ENCODE data around the gene ADAM11. TPM values are rescaled to one million over a fixed set of nuclear protein-coding genes. Genes with fewer than 3 reads are reported as not detected.
A peak's percentile ranks its signal among the peaks of the same experiment; 100 is the strongest.

ADAM11 gene
- total and polyA plus RNA-seq, 2 of the 13 experiments (the other 11 are each of a cell fraction or from before 2014, with no cell fraction given) = 0.38 to 0.91 TPM

DNA sequence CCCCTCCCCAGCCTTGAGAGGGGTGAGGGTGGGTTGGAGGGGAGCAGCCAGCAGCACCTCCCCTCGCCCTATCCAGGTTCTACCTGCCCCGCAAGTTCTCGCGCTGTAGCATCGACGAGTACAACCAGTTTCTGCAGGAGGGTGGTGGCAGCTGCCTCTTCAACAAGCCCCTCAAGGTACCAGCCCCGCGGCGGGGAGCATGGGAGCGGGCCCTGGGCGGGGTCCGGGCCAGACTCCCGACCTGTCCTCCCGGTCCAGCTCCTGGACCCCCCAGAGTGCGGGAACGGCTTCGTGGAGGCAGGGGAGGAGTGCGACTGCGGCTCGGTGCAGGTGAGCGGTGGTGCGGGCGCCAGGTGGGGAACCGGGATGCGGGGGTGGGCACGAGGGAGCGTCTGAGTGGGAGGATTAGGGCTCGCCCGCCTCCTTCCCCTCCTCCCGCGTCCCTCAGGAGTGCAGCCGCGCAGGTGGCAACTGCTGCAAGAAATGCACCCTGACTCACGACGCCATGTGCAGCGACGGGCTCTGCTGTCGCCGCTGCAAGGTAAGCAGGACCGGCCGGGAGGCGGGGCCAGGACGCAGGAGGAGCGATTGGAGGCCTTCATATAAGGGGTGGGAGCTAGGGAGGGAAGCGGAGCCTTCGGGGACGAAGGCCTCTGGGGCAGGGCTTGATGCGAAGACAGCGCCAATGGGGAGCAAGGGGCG lies 16.5 kb downstream of the ADAM11 start (continued):
- no peak for TF ChIP-seq DNMT3B (CRISPR knock-in tag; conservative IDR thresholded peaks at IDR 0.05)
- no peak for TF ChIP-seq MLLT10 (CRISPR knock-in tag; IDR thresholded peaks at IDR 0.05)
- TF ChIP-seq, protein P1, sequence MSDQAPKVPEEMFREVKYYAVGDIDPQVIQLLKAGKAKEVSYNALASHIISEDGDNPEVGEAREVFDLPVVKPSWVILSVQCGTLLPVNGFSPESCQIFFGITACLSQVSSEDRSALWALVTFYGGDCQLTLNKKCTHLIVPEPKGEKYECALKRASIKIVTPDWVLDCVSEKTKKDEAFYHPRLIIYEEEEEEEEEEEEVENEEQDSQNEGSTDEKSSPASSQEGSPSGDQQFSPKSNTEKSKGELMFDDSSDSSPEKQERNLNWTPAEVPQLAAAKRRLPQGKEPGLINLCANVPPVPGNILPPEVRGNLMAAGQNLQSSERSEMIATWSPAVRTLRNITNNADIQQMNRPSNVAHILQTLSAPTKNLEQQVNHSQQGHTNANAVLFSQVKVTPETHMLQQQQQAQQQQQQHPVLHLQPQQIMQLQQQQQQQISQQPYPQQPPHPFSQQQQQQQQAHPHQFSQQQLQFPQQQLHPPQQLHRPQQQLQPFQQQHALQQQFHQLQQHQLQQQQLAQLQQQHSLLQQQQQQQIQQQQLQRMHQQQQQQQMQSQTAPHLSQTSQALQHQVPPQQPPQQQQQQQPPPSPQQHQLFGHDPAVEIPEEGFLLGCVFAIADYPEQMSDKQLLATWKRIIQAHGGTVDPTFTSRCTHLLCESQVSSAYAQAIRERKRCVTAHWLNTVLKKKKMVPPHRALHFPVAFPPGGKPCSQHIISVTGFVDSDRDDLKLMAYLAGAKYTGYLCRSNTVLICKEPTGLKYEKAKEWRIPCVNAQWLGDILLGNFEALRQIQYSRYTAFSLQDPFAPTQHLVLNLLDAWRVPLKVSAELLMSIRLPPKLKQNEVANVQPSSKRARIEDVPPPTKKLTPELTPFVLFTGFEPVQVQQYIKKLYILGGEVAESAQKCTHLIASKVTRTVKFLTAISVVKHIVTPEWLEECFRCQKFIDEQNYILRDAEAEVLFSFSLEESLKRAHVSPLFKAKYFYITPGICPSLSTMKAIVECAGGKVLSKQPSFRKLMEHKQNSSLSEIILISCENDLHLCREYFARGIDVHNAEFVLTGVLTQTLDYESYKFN (CRISPR knock-in tag; conservative IDR thresholded peaks at IDR 0.05) = 0 out of 2 replicates have a peak, but pooled peaks have one; percentile 30
- no peak; the same call in 1 of the 2 replicates for TF ChIP-seq ZNF782 (CRISPR knock-in tag; IDR thresholded peaks at IDR 0.05; ENCODE audit: borderline replicate concordance)
- TF ChIP-seq IKZF4 (CRISPR knock-in tag; IDR thresholded peaks at IDR 0.05; ENCODE audit: borderline replicate concordance, low read depth, not compliant biosample characterization) = no peak
- TF ChIP-seq ZNF432 (CRISPR knock-in tag; IDR thresholded peaks at IDR 0.05; ENCODE audit: borderline replicate concordance) = no peak
- TF ChIP-seq, protein P2, sequence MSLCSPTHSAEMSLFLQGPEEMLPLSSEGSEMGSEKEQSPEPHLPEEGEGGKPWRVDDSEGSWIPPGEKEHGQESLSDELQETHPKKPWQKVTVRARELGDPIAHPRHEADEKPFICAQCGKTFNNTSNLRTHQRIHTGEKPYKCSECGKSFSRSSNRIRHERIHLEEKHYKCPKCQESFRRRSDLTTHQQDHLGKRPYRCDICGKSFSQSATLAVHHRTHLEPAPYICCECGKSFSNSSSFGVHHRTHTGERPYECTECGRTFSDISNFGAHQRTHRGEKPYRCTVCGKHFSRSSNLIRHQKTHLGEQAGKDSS (CRISPR knock-in tag; IDR thresholded peaks at IDR 0.05; ENCODE audit: borderline replicate concordance, low read depth) = no peak; the same call in 1 of the 2 replicates
- TF ChIP-seq ZNF468 (CRISPR knock-in tag; IDR thresholded peaks at IDR 0.05) = 0 out of 2 replicates have a peak, but pooled peaks have one; percentile 89
- no peak for TF ChIP-seq ZNF232 (CRISPR knock-in tag; IDR thresholded peaks at IDR 0.05; ENCODE audit: borderline replicate concordance)
- no peak for TF ChIP-seq FOXO1 (CRISPR knock-in tag; IDR thresholded peaks at IDR 0.05)
- TF ChIP-seq, protein P3, sequence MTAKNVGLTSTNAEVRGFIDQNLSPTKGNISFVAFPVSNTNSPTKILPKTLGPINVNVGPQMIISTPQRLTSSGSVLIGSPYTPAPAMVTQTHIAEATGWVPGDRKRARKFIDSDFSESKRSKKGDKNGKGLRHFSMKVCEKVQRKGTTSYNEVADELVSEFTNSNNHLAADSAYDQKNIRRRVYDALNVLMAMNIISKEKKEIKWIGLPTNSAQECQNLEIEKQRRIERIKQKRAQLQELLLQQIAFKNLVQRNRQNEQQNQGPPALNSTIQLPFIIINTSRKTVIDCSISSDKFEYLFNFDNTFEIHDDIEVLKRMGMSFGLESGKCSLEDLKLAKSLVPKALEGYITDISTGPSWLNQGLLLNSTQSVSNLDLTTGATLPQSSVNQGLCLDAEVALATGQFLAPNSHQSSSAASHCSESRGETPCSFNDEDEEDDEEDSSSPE (CRISPR knock-in tag; IDR thresholded peaks at IDR 0.05) = peak; percentile 75
- no peak for TF ChIP-seq KLF16 (CRISPR knock-in tag; IDR thresholded peaks at IDR 0.05)
- TF ChIP-seq POGZ (CRISPR knock-in tag; IDR thresholded peaks at IDR 0.05) = peak; percentile 50; the same call in 1 of the 2 replicates
- TF ChIP-seq, protein P4, sequence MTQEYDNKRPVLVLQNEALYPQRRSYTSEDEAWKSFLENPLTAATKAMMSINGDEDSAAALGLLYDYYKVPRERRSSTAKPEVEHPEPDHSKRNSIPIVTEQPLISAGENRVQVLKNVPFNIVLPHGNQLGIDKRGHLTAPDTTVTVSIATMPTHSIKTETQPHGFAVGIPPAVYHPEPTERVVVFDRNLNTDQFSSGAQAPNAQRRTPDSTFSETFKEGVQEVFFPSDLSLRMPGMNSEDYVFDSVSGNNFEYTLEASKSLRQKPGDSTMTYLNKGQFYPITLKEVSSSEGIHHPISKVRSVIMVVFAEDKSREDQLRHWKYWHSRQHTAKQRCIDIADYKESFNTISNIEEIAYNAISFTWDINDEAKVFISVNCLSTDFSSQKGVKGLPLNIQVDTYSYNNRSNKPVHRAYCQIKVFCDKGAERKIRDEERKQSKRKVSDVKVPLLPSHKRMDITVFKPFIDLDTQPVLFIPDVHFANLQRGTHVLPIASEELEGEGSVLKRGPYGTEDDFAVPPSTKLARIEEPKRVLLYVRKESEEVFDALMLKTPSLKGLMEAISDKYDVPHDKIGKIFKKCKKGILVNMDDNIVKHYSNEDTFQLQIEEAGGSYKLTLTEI (CRISPR knock-in tag; conservative IDR thresholded peaks at IDR 0.05) = no peak
- TF ChIP-seq KDM1A (CRISPR knock-in tag; IDR thresholded peaks at IDR 0.05) = no peak
- TF ChIP-seq HDAC1 (CRISPR knock-in tag; IDR thresholded peaks at IDR 0.05) = peak; percentile 33; the same call in 1 of the 2 replicates
- TF ChIP-seq ZNF329 (CRISPR knock-in tag; IDR thresholded peaks at IDR 0.05; ENCODE audit: low read depth) = no peak
- TF ChIP-seq ZNF780A (CRISPR knock-in tag; IDR thresholded peaks at IDR 0.05) = no peak; the same call in 1 of the 2 replicates
- TF ChIP-seq MED8 (CRISPR knock-in tag; IDR thresholded peaks at IDR 0.05; ENCODE audit: insufficient replicate concordance) = peak; percentile 84
- no peak for TF ChIP-seq KLF9 (CRISPR knock-in tag; IDR thresholded peaks at IDR 0.05; ENCODE audit: low read depth)
